ENCODE results near the gene PDPK1. TPM values are rescaled to one million over a fixed set of nuclear protein-coding genes. Genes with fewer than 3 reads are reported as not detected.

The PDPK1 gene
- total RNA-seq, 4 donors from 2014 or later, result 39.6 to 96.9 (median 69.5) TPM

- TF ChIP-seq POLR2AphosphoS5 (IDR thresholded peaks at IDR 0.05) (no peak), POLR2A (IDR thresholded peaks at IDR 0.05) (no peak), CTCF (IDR thresholded peaks at IDR 0.05) (no peak), EP300 (IDR thresholded peaks at IDR 0.05; ENCODE audit: low read depth) (no peak)
- Histone ChIP-seq H3K4me3 (no peak overlapping the region), H3K27ac (peak overlapping the region; percentile 96 to 99 (median 98)), H3K27me3 (no peaks in the 10 kb centered on the region), H3K9me3 (no peaks in the 10 kb centered on the region), H3K36me3 (no peaks in the 10 kb centered on the region), H3K4me1 (peaks cover 24 to 38% (median 30%) of the 10 kb centered on the region in 4 donors)
- DNase-seq, result no peak
- in situ Hi-C loops (cut with MboI; ENCODE audit: low pct_ligation_motif_present in 1 of 4, low pct_unique_long_range_greater_than_20kb in 1 of 4, low sequenced_read_pairs in 3 of 4) (no loop called here), intact Hi-C loops (cut with DNase I; ENCODE audit: low total_unique reads) (no loop called here)
- WGBS, 2 donors (ENCODE audit: low coverage in 1 of 2), result 92 to 97% methylated on average over 7 to 17 of the region's 17 CpGs
Observed at GRCh38 chr16:2511996-2512734, 25.7 kb upstream of the PDPK1 start.

DNA sequence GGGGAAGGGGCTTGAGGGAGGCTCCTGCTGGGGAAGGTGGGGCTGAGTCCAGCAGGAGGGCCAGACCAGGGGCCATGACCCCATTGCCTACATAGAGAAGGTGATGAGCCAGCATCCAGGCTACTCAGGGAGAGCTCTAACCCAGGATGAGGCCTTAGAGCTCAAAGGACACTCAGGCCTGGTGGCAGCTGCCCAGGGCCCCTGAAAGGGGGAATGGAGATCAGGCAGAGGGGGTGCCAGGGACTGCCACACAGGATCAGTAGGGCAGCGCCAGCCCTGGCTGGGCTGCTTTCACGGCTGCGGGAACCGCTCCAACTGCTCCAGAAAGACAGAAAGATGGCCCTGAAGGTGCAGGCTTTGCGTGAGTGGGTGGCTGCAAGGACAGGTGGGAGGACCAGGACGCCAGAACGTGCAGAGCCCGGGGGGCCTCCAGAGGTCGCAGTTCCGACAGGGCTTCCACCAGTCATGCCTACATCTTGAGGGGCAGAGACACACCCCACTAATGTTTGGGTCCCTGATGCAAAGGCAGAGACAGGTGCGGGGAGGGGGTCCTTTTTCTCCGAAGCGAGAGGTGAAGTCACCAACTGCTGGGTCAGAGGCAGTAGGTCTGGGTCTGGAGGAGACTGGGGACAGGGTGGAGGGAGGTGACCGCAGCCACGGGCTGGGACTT, 25.0 kb upstream of the PDPK1 start:
- TF ChIP-seq POLR2A (IDR thresholded peaks at IDR 0.05) (no peak), CTCF (IDR thresholded peaks at IDR 0.05) (peak in 1 of 5 experiments; percentile 10)
- no peak for DNase-seq
- in situ Hi-C loops (cut with MboI; ENCODE audit: low pct_ligation_motif_present in 1 of 4, low pct_unique_long_range_greater_than_20kb in 1 of 4, low sequenced_read_pairs in 3 of 4) (no loop called here), intact Hi-C loops (cut with DNase I; ENCODE audit: low total_unique reads) (no loop called here)
- Histone ChIP-seq H3K27me3 (no peaks in the 10 kb centered on the region), H3K4me1 (peaks cover 30 to 45% (median 36%) of the 10 kb centered on the region in 4 donors), H3K9me3 (no peaks in the 10 kb centered on the region), H3K36me3 (no peaks in the 10 kb centered on the region), H3K4me3 (peak overlapping the region; percentile 85 to 99 (median 88)), H3K27ac (peak overlapping the region; percentile 96 to 99 (median 98))
- 53% methylated on average over 15 of the region's 15 CpGs; no CpG with 5 or more reads in 1 of the 2 donors for WGBS, 2 donors (ENCODE audit: low coverage in 1 of 2)

DNA sequence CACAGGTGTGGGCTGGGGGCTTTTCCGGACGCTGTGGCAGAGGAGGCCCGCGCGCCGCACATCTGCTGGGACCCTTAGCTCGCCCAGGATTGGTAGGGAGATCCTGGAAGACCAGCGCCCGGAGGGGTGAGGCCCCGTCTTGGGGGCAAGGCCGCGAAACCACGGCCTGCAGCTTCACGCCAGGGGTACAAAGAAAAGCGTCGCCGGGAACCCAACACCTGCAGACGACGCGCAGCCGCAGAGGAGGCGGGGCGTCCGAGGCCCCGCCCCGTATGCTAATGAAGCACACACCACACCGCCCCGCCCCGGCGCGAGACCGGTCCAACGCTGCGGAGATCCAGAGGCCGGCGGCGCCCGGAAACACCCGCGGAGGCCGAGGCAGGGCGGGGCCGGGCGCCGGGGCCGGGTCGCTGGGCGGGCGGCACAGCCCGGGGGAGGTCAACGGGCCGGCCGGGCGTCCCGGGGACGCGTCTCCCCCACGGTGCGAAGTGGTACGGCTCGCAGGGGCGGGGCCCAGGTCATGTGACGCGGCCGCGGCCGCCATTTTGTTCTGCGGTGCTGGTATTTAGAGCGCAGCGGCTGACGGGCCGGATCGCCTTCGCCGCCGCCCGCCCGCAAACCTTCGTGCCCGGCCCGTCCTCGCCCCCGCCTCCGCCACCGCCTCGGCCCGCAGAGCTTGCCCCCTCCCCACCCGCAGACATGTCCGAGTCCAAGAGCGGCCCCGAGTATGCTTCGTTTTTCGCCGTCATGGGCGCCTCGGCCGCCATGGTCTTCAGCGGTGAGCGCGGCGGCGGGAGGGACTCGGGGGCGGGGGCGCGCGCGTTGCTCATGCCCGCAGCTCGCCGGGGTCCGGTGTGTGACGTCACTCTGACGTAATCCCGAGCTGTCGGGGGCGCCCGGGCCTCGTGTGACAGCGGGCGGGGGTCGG, 24.2 kb upstream of the PDPK1 start, which contains the start of gene ATP6V0C:
Gene ATP6V0C (plus strand): TSS at position 548 of the 928 bp plus-strand sequence. CDS start 152 bp downstream, at position 700.
- no peaks in the 10 kb centered on the region for H3K9me3 ChIP-seq
- peak within 1 kb of the TSS; percentile 85 to 99 (median 88) for H3K4me3 ChIP-seq
- no peaks in the 10 kb centered on the region for H3K36me3 ChIP-seq
- intact Hi-C loops (cut with DNase I; ENCODE audit: low total_unique reads) (no loop called here), in situ Hi-C loops (cut with MboI; ENCODE audit: low pct_ligation_motif_present in 1 of 4, low pct_unique_long_range_greater_than_20kb in 1 of 4, low sequenced_read_pairs in 3 of 4) (no loop called here)
- H3K27ac ChIP-seq, result peak within 1 kb of the TSS; percentile 96 to 99 (median 98)
- peak; percentile 96 for DNase-seq
- WGBS, 2 donors (ENCODE audit: low coverage in 1 of 2), result 7% methylated on average over 43 of the region's 122 CpGs; no CpG with 5 or more reads in 1 of the 2 donors
- no peaks in the 10 kb centered on the region for H3K27me3 ChIP-seq
- TF ChIP-seq POLR2A (IDR thresholded peaks at IDR 0.05) (peak; percentile 93), EP300 (IDR thresholded peaks at IDR 0.05; ENCODE audit: low read depth) (no peak), POLR2AphosphoS5 (IDR thresholded peaks at IDR 0.05) (peak; percentile 90 to 96 (median 96)), CTCF (IDR thresholded peaks at IDR 0.05) (no peak)
- peaks cover 32 to 53% (median 43%) of the 10 kb centered on the region in 4 donors for H3K4me1 ChIP-seq
